ENCODE results near the gene SPINK5. TPM values are rescaled to one million over a fixed set of nuclear protein-coding genes. Genes with fewer than 3 reads are reported as not detected.

SPINK5 gene
- polyA plus RNA-seq, 4 donors, result 0.53 to 1.1 (median 0.78) TPM

- Histone ChIP-seq H3K4me1 (ENCODE audit: control insufficient read depth in 3 of 3, insufficient read depth in 2 of 3, low read depth in 1 of 3, low read length in 2 of 3) (no peaks in the 10 kb centered on the region), H3K9me3 (ENCODE audit: control insufficient read depth in 2 of 2, insufficient read depth in 1 of 2, low read depth in 1 of 2, low read length in 1 of 2) (no peaks in the 10 kb centered on the region), H3K4me3 (ENCODE audit: low read depth in 1 of 3, low read length in 3 of 3) (no peak overlapping the region), H3K27ac (ENCODE audit: low read depth in 1 of 3, low read length in 2 of 3) (no peak overlapping the region), H3K36me3 (ENCODE audit: control insufficient read depth in 3 of 3, insufficient read depth in 2 of 3, low read depth in 1 of 3, low read length in 3 of 3) (no peaks in the 10 kb centered on the region), H3K27me3 (ENCODE audit: control insufficient read depth in 3 of 3, insufficient read depth in 3 of 3, low read length in 3 of 3) (no peaks in the 10 kb centered on the region)
- WGBS, 3 donors, result 10 to 20% (median 11%) methylated on average over 3 of the region's 3 CpGs
- FAIRE-seq (no peak), DNase-seq (peak in 1 of 2 donors; percentile 29)
Observed at GRCh38 chr5:148107608-148108007, 43.8 kb downstream of the SPINK5 start.

GRCh38 chr5:148113243-148113642 lies 49.5 kb downstream of the SPINK5 start:
- DNase-seq (no peak), FAIRE-seq (no peak)
- Histone ChIP-seq H3K27me3 (ENCODE audit: control insufficient read depth in 3 of 3, insufficient read depth in 3 of 3, low read length in 3 of 3) (no peaks in the 10 kb centered on the region), H3K27ac (ENCODE audit: low read depth in 1 of 3, low read length in 2 of 3) (no peak overlapping the region), H3K4me1 (ENCODE audit: control insufficient read depth in 3 of 3, insufficient read depth in 2 of 3, low read depth in 1 of 3, low read length in 2 of 3) (no peaks in the 10 kb centered on the region), H3K4me3 (ENCODE audit: low read depth in 1 of 3, low read length in 3 of 3) (no peak overlapping the region), H3K9me3 (ENCODE audit: control insufficient read depth in 2 of 2, insufficient read depth in 1 of 2, low read depth in 1 of 2, low read length in 1 of 2) (no peaks in the 10 kb centered on the region), H3K36me3 (ENCODE audit: control insufficient read depth in 3 of 3, insufficient read depth in 2 of 3, low read depth in 1 of 3, low read length in 3 of 3) (no peaks in the 10 kb centered on the region)

- FAIRE-seq (no peak), DNase-seq (no peak)
- no peak overlapping the region for H3K4me3 ChIP-seq (ENCODE audit: low read depth in 1 of 3, low read length in 3 of 3)
- H3K9me3 ChIP-seq (ENCODE audit: control insufficient read depth in 2 of 2, insufficient read depth in 1 of 2, low read depth in 1 of 2, low read length in 1 of 2), result no peaks in the 10 kb centered on the region
- H3K27me3 ChIP-seq (ENCODE audit: control insufficient read depth in 3 of 3, insufficient read depth in 3 of 3, low read length in 3 of 3), result no peaks in the 10 kb centered on the region
- no peak overlapping the region for H3K27ac ChIP-seq (ENCODE audit: low read depth in 1 of 3, low read length in 2 of 3)
- WGBS, 3 donors, result 87 to 89% (median 88%) methylated on average over 3 of the region's 3 CpGs
- H3K36me3 ChIP-seq (ENCODE audit: control insufficient read depth in 3 of 3, insufficient read depth in 2 of 3, low read depth in 1 of 3, low read length in 3 of 3), result no peaks in the 10 kb centered on the region
- H3K4me1 ChIP-seq (ENCODE audit: control insufficient read depth in 3 of 3, insufficient read depth in 2 of 3, low read depth in 1 of 3, low read length in 2 of 3), result no peaks in the 10 kb centered on the region
Observed at GRCh38 chr5:148120317-148120716, 56.5 kb downstream of the SPINK5 start.

GRCh38 chr5:148125641-148126040 lies 61.9 kb downstream of the SPINK5 start:
- no peaks in the 10 kb centered on the region for H3K9me3 ChIP-seq (ENCODE audit: control insufficient read depth in 2 of 2, insufficient read depth in 1 of 2, low read depth in 1 of 2, low read length in 1 of 2)
- no peak overlapping the region for H3K27ac ChIP-seq (ENCODE audit: low read depth in 1 of 3, low read length in 2 of 3)
- WGBS, 3 donors, result 53 to 64% (median 54%) methylated on average over 3 of the region's 3 CpGs
- DNase-seq (no peak), FAIRE-seq (no peak)
- no peaks in the 10 kb centered on the region for H3K36me3 ChIP-seq (ENCODE audit: control insufficient read depth in 3 of 3, insufficient read depth in 2 of 3, low read depth in 1 of 3, low read length in 3 of 3)
- H3K27me3 ChIP-seq (ENCODE audit: control insufficient read depth in 3 of 3, insufficient read depth in 3 of 3, low read length in 3 of 3), result no peaks in the 10 kb centered on the region
- no peaks in the 10 kb centered on the region for H3K4me1 ChIP-seq (ENCODE audit: control insufficient read depth in 3 of 3, insufficient read depth in 2 of 3, low read depth in 1 of 3, low read length in 2 of 3)
- no peak overlapping the region for H3K4me3 ChIP-seq (ENCODE audit: low read depth in 1 of 3, low read length in 3 of 3)

- Histone ChIP-seq H3K27ac (ENCODE audit: low read depth in 1 of 3, low read length in 2 of 3) (peak overlapping the region in 1 of 3 donors; percentile 70), H3K9me3 (ENCODE audit: control insufficient read depth in 2 of 2, insufficient read depth in 1 of 2, low read depth in 1 of 2, low read length in 1 of 2) (no peaks in the 10 kb centered on the region), H3K27me3 (ENCODE audit: control insufficient read depth in 3 of 3, insufficient read depth in 3 of 3, low read length in 3 of 3) (no peaks in the 10 kb centered on the region), H3K4me3 (ENCODE audit: low read depth in 1 of 3, low read length in 3 of 3) (no peak overlapping the region), H3K4me1 (ENCODE audit: control insufficient read depth in 3 of 3, insufficient read depth in 2 of 3, low read depth in 1 of 3, low read length in 2 of 3) (peaks cover 0 to 16% (median 0%) of the 10 kb centered on the region in 3 donors), H3K36me3 (ENCODE audit: control insufficient read depth in 3 of 3, insufficient read depth in 2 of 3, low read depth in 1 of 3, low read length in 3 of 3) (no peaks in the 10 kb centered on the region)
- WGBS, 3 donors, result 24 to 60% (median 38%) methylated on average over 5 of the region's 5 CpGs
- FAIRE-seq, result no peak
- DNase-seq, result peak in 1 of 2 donors; percentile 65
Observed at GRCh38 chr5:148135091-148136048, 71.6 kb downstream of the SPINK5 start.

GRCh38 chr5:148140846-148141245 lies 77.1 kb downstream of the SPINK5 start:
- H3K4me1 ChIP-seq (ENCODE audit: control insufficient read depth in 3 of 3, insufficient read depth in 2 of 3, low read depth in 1 of 3, low read length in 2 of 3), result no peaks in the 10 kb centered on the region
- 61 to 94% (median 92%) methylated on average over 3 of the region's 3 CpGs for WGBS, 3 donors
- H3K36me3 ChIP-seq (ENCODE audit: control insufficient read depth in 3 of 3, insufficient read depth in 2 of 3, low read depth in 1 of 3, low read length in 3 of 3), result no peaks in the 10 kb centered on the region
- H3K9me3 ChIP-seq (ENCODE audit: control insufficient read depth in 2 of 2, insufficient read depth in 1 of 2, low read depth in 1 of 2, low read length in 1 of 2), result no peaks in the 10 kb centered on the region
- FAIRE-seq (no peak), DNase-seq (no peak)
- no peak overlapping the region for H3K27ac ChIP-seq (ENCODE audit: low read depth in 1 of 3, low read length in 2 of 3)
- H3K27me3 ChIP-seq (ENCODE audit: control insufficient read depth in 3 of 3, insufficient read depth in 3 of 3, low read length in 3 of 3), result no peaks in the 10 kb centered on the region
- no peak overlapping the region for H3K4me3 ChIP-seq (ENCODE audit: low read depth in 1 of 3, low read length in 3 of 3)

- 55 to 82% (median 56%) methylated on average over 2 of the region's 2 CpGs for WGBS, 3 donors
Observed at GRCh38 chr5:148141645-148142044, 77.9 kb downstream of the SPINK5 start.

GRCh38 chr5:148145916-148146315 lies 82.1 kb downstream of the SPINK5 start:
- H3K36me3 ChIP-seq (ENCODE audit: control insufficient read depth in 3 of 3, insufficient read depth in 2 of 3, low read depth in 1 of 3, low read length in 3 of 3), result no peaks in the 10 kb centered on the region
- peaks cover 0 to 17% (median 0%) of the 10 kb centered on the region in 3 donors for H3K4me1 ChIP-seq (ENCODE audit: control insufficient read depth in 3 of 3, insufficient read depth in 2 of 3, low read depth in 1 of 3, low read length in 2 of 3)
- peak overlapping the region in 1 of 3 donors; percentile 8 for H3K27ac ChIP-seq (ENCODE audit: low read depth in 1 of 3, low read length in 2 of 3)
- H3K27me3 ChIP-seq (ENCODE audit: control insufficient read depth in 3 of 3, insufficient read depth in 3 of 3, low read length in 3 of 3), result no peaks in the 10 kb centered on the region
- FAIRE-seq (no peak), DNase-seq (peak; percentile 15 to 78)
- no peaks in the 10 kb centered on the region for H3K9me3 ChIP-seq (ENCODE audit: control insufficient read depth in 2 of 2, insufficient read depth in 1 of 2, low read depth in 1 of 2, low read length in 1 of 2)
- H3K4me3 ChIP-seq (ENCODE audit: low read depth in 1 of 3, low read length in 3 of 3), result no peak overlapping the region

More at GRCh38 chr5:148141645-148142044, 77.9 kb downstream of the SPINK5 start:
- DNase-seq, result no peak
- Histone ChIP-seq H3K36me3 (ENCODE audit: control insufficient read depth in 3 of 3, insufficient read depth in 2 of 3, low read depth in 1 of 3, low read length in 3 of 3) (no peaks in the 10 kb centered on the region), H3K27me3 (ENCODE audit: control insufficient read depth in 3 of 3, insufficient read depth in 3 of 3, low read length in 3 of 3) (no peaks in the 10 kb centered on the region), H3K27ac (ENCODE audit: low read depth in 1 of 3, low read length in 2 of 3) (no peak overlapping the region), H3K9me3 (ENCODE audit: control insufficient read depth in 2 of 2, insufficient read depth in 1 of 2, low read depth in 1 of 2, low read length in 1 of 2) (no peaks in the 10 kb centered on the region), H3K4me3 (ENCODE audit: low read depth in 1 of 3, low read length in 3 of 3) (no peak overlapping the region), H3K4me1 (ENCODE audit: control insufficient read depth in 3 of 3, insufficient read depth in 2 of 3, low read depth in 1 of 3, low read length in 2 of 3) (peaks cover 0 to 6% (median 0%) of the 10 kb centered on the region in 3 donors)
- no peak for FAIRE-seq

Data from small intestine (tissue), 7 donors.